HEK293 (cell line): ENCODE data around the gene UST.
"Not testable (repeated sequence)": the region's sequence is repeated elsewhere in the genome, so short reads cannot be mapped to it uniquely, and the experiment has no call there.

ENCODE experiments used
- CTCF ChIA-PET: fragments of 350-600 bp; formaldehyde crosslinking; extraction: SDS; loops from one replicate; lab custom pipeline; 2021; ENCODE audit warnings: antibody characterized with exemption; lab: Yijun Ruan, JAX
- POLR2A ChIA-PET: fragments of 300-600 bp; formaldehyde crosslinking; extraction: SDS; loops from one replicate; lab custom pipeline; 2020; ENCODE audit warnings: antibody characterized with exemption, inconsistent platforms; lab: Yijun Ruan, JAX
- H3K27ac ChIP-seq: fragments of 200-500 bp; sonication (Bioruptor generic); 2 replicates; pipeline ENCODE4 v1.5.1; 2014; ENCODE audit warnings: low read depth, low read length, control low read depth, inconsistent platforms; ENCODE audit errors: extremely low read depth
- H3K36me3 ChIP-seq, 2 experiments: fragments of 200-500 bp in 1 of 2; sonication (Bioruptor generic) in 1 of 2; 1 replicate in 1 of 2; 2 replicates in 1 of 2; pipeline ENCODE4 v1.5.1; 2014 to 2017; ENCODE audit warnings: inconsistent platforms in 2 of 2, low read length in 2 of 2; ENCODE audit not compliant: control insufficient read depth in 2 of 2, insufficient read depth in 1 of 2
- H3K4me1 ChIP-seq: fragments of 200-500 bp; sonication (Bioruptor generic); 2 replicates; pipeline ENCODE4 v1.5.1; 2014; ENCODE audit warnings: mild to moderate bottlenecking, low read length, inconsistent platforms; ENCODE audit not compliant: control insufficient read depth, insufficient read depth
- H3K4me3 ChIP-seq: 2 replicates; pipeline ENCODE4 v1.5.1; 2011; ENCODE audit warnings: low read depth, mild to moderate bottlenecking, control low read depth, low read length, moderate library complexity
- H3K9me3 ChIP-seq: fragments of 200-500 bp; sonication (Bioruptor generic); 2 replicates; pipeline ENCODE4 v1.5.1; 2014; ENCODE audit warnings: low read depth, low read length, inconsistent platforms; ENCODE audit not compliant: control insufficient read depth, insufficient read depth
- EGR2 ChIP-seq: fragments of 450-650 bp; formaldehyde crosslinking; IDR thresholded peaks from 2 replicates; pipeline ENCODE4 v1.5.1; 2016; ENCODE audit warnings: low read depth, missing biosample characterization, missing genetic modification characterization
- GFI1B ChIP-seq: fragments of 450-650 bp; formaldehyde crosslinking; IDR thresholded peaks from 2 replicates; pipeline ENCODE4 v1.5.1; 2016; ENCODE audit warnings: missing biosample characterization, missing genetic modification characterization
- OVOL3 ChIP-seq: fragments of 450-650 bp; formaldehyde crosslinking; IDR thresholded peaks from 2 replicates; pipeline ENCODE4 v1.5.1; 2016; ENCODE audit warnings: missing biosample characterization, missing genetic modification characterization
- SP7 ChIP-seq: fragments of 450-650 bp; formaldehyde crosslinking; IDR thresholded peaks from 2 replicates; pipeline ENCODE4 v1.5.1; 2016; ENCODE audit warnings: missing biosample characterization, missing genetic modification characterization
- ZBTB10 ChIP-seq: fragments of 450-650 bp; formaldehyde crosslinking; IDR thresholded peaks from 2 replicates; pipeline ENCODE4 v1.5.1; 2016; ENCODE audit warnings: missing biosample characterization, missing genetic modification characterization
- ZFHX2 ChIP-seq: fragments of 450-650 bp; formaldehyde crosslinking; conservative IDR thresholded peaks from 2 replicates; pipeline ENCODE4 v1.5.1; 2016; ENCODE audit warnings: missing biosample characterization, missing genetic modification characterization
- ZFP3 ChIP-seq: fragments of 450-650 bp; formaldehyde crosslinking; IDR thresholded peaks from 2 replicates; pipeline ENCODE4 v1.5.1; 2016; ENCODE audit warnings: low read depth, missing biosample characterization, missing genetic modification characterization
- ZFP69B ChIP-seq: fragments of 450-650 bp; formaldehyde crosslinking; IDR thresholded peaks from 2 replicates; pipeline ENCODE4 v1.5.1; 2016; ENCODE audit warnings: missing biosample characterization, missing genetic modification characterization
- ZNF138 ChIP-seq: fragments of 450-650 bp; formaldehyde crosslinking; IDR thresholded peaks from 2 replicates; pipeline ENCODE4 v1.5.1; 2016; ENCODE audit warnings: missing biosample characterization, missing genetic modification characterization, borderline replicate concordance
- ZNF146 ChIP-seq: fragments of 450-650 bp; formaldehyde crosslinking; IDR thresholded peaks from 2 replicates; pipeline ENCODE4 v1.5.1; 2016; ENCODE audit warnings: missing biosample characterization, missing genetic modification characterization
- ZNF148 ChIP-seq: fragments of 450-650 bp; formaldehyde crosslinking; IDR thresholded peaks from 2 replicates; pipeline ENCODE4 v1.5.0; 2017; ENCODE audit warnings: missing biosample characterization, missing genetic modification characterization, borderline replicate concordance
- ZNF23 ChIP-seq: fragments of 450-650 bp; formaldehyde crosslinking; IDR thresholded peaks from 2 replicates; pipeline ENCODE4 v1.5.1; 2016; ENCODE audit warnings: missing biosample characterization, missing genetic modification characterization, borderline replicate concordance
- ZNF266 ChIP-seq: fragments of 450-650 bp; formaldehyde crosslinking; IDR thresholded peaks from 2 replicates; pipeline ENCODE4 v1.5.1; 2016; ENCODE audit warnings: missing biosample characterization, missing genetic modification characterization, low read depth
- ZNF423 ChIP-seq: fragments of 450-650 bp; formaldehyde crosslinking; IDR thresholded peaks from 2 replicates; pipeline ENCODE4 v1.5.1; 2016; ENCODE audit warnings: missing biosample characterization, missing genetic modification characterization
- ZNF449 ChIP-seq: fragments of 450-650 bp; formaldehyde crosslinking; IDR thresholded peaks from 2 replicates; pipeline ENCODE4 v1.5.1; 2017; ENCODE audit warnings: missing biosample characterization, mild to moderate bottlenecking, missing genetic modification characterization, moderate library complexity
- ZNF529 ChIP-seq: fragments of 450-650 bp; formaldehyde crosslinking; IDR thresholded peaks from 2 replicates; pipeline ENCODE4 v1.5.1; 2017; ENCODE audit warnings: missing genetic modification characterization, missing biosample characterization; ENCODE audit not compliant: insufficient replicate concordance
- ZNF629 ChIP-seq: fragments of 450-650 bp; formaldehyde crosslinking; IDR thresholded peaks from 2 replicates; pipeline ENCODE4 v1.5.1; 2017; ENCODE audit warnings: missing biosample characterization, missing genetic modification characterization
- ZNF747 ChIP-seq: fragments of 450-650 bp; formaldehyde crosslinking; IDR thresholded peaks from 2 replicates; pipeline ENCODE4 v1.5.1; 2016; ENCODE audit warnings: missing biosample characterization, missing genetic modification characterization
- ZNF843 ChIP-seq: fragments of 450-650 bp; formaldehyde crosslinking; IDR thresholded peaks from 2 replicates; pipeline ENCODE4 v1.5.1; 2016; ENCODE audit warnings: missing biosample characterization, missing genetic modification characterization

Gene UST

GRCh38 chr6:148848915-148849314 is 102.1 kb downstream of the UST start:
- POLR2A ChIA-PET: no interaction called here

GRCh38 chr6:148849449-148849848 is 102.6 kb downstream of the UST start:
- H3K36me3 ChIP-seq, H3K4me3 ChIP-seq, H3K9me3 ChIP-seq, H3K27ac ChIP-seq, CTCF ChIA-PET, H3K4me1 ChIP-seq, POLR2A ChIA-PET: not testable (repeated sequence)

More at GRCh38 chr6:148848915-148849314, 102.1 kb downstream of the UST start:
- no peaks in the 10 kb centered on the region for H3K9me3 ChIP-seq
- TF ChIP-seq ZBTB10: no peak
- peak; percentile 92 for TF ChIP-seq ZFHX2
- peak; percentile 88 for TF ChIP-seq EGR2 (tag by site-specific recombination)
- no peak for TF ChIP-seq ZFP69B (tag by site-specific recombination)
- TF ChIP-seq, all 188 proteins: peak for 2
- no peaks in the 10 kb centered on the region for H3K36me3 ChIP-seq
- no peak overlapping the region for H3K4me3 ChIP-seq
- CTCF ChIA-PET: interaction anchor here (0.6 to 0.7 kb wide), 2 partner anchors 8 to 104 kb away, joined by 3 to 4 read pairs; no protein-coding TSS in a partner anchor
- no peaks in the 10 kb centered on the region; the same call in 1 of the 2 replicates for H3K4me1 ChIP-seq
- no peak overlapping the region for H3K27ac ChIP-seq

- CTCF ChIA-PET: no interaction called here
- no peak overlapping the region for H3K4me3 ChIP-seq
- no peak for TF ChIP-seq ZNF529 (tag by site-specific recombination)
- TF ChIP-seq GFI1B (tag by site-specific recombination): no peak
- TF ChIP-seq ZNF138 (tag by site-specific recombination): no peak
- TF ChIP-seq ZFP3 (tag by site-specific recombination): no peak
- TF ChIP-seq OVOL3 (tag by site-specific recombination): no peak
- no peak for TF ChIP-seq ZNF148
- TF ChIP-seq ZNF23: no peak
- no peak for TF ChIP-seq ZNF843
- no peaks in the 10 kb centered on the region for H3K36me3 ChIP-seq
- H3K27ac ChIP-seq: no peak overlapping the region
- H3K9me3 ChIP-seq: no peaks in the 10 kb centered on the region
- H3K4me1 ChIP-seq: no peaks in the 10 kb centered on the region; the same call in 1 of the 2 replicates
- POLR2A ChIA-PET: no interaction called here
Measured at GRCh38 chr6:148850964-148851363, 104.1 kb downstream of the UST start.

- Histone ChIP-seq H3K4me3 (no peak overlapping the region), H3K4me1 (no peaks in the 10 kb centered on the region; the same call in 1 of the 2 replicates), H3K9me3 (no peaks in the 10 kb centered on the region), H3K36me3 (no peaks in the 10 kb centered on the region), H3K27ac (no peak overlapping the region)
- ChIA-PET CTCF (no interaction called here), POLR2A (no interaction called here)
- no peak for TF ChIP-seq ZNF629 (tag by site-specific recombination)
- TF ChIP-seq SP7 (tag by site-specific recombination): 0 out of 2 replicates have a peak, but pooled peaks have one; percentile 13
- no peak for TF ChIP-seq ZNF146 (tag by site-specific recombination)
- TF ChIP-seq ZNF747 (tag by site-specific recombination): no peak
- no peak for TF ChIP-seq OVOL3 (tag by site-specific recombination)
- no peak for TF ChIP-seq ZNF423
- TF ChIP-seq ZNF266 (tag by site-specific recombination): no peak
- no peak for TF ChIP-seq ZNF449 (tag by site-specific recombination)
Measured at GRCh38 chr6:148851683-148852556, 105.1 kb downstream of the UST start.
